AG04450 (cell line): ENCODE data around the gene POU6F2. TPM values are rescaled to one million over a fixed set of nuclear protein-coding genes. Genes with fewer than 3 reads are reported as not detected.
"Not testable (repeated sequence)": the region's sequence is repeated elsewhere in the genome, so short reads cannot be mapped to it uniquely, and the experiment has no call there.

Experiments
- CTCF ChIA-PET: fragments of 300-600, 350-600 bp; formaldehyde crosslinking; extraction: SDS; loops from one replicate; lab custom pipeline; 2022; ENCODE audit warnings: antibody characterized with exemption, inconsistent platforms; lab: Charles Lee
- POLR2A ChIA-PET: fragments of 350-600 bp; formaldehyde crosslinking; extraction: SDS; loops from one replicate; lab custom pipeline; 2021; ENCODE audit warnings: antibody characterized with exemption, inconsistent platforms; lab: Yijun Ruan, JAX
- DNase-seq: peaks from one replicate; pipeline ENCODE4 v3.0.0-alpha.2; 2011; ENCODE audit warnings: low read depth, low spot score
- H3K27ac ChIP-seq: one replicate; pipeline ENCODE4 v1.5.1; 2012; ENCODE audit warnings: low read depth, low read length, control low read depth
- H3K27me3 ChIP-seq: one replicate; pipeline ENCODE4 v1.6.0; 2012; ENCODE audit warnings: low read length; ENCODE audit not compliant: control insufficient read depth, insufficient read depth
- H3K4me3 ChIP-seq: 2 replicates; pipeline ENCODE4 v1.5.1; 2011; ENCODE audit warnings: mild to moderate bottlenecking, low read depth, low read length, control low read depth
- H3K9me3 ChIP-seq: 2 replicates; pipeline ENCODE4 v1.5.1; 2012; ENCODE audit warnings: low read length; ENCODE audit not compliant: control insufficient read depth, insufficient read depth
- polyA plus RNA-seq: library from polyadenylated mRNA; depleted of rRNA; stranded (reverse); fragments of >200 nt; gene quantifications from 2 replicates; pipeline ENCODE4 v1.2.3, GENCODE V29; 2011
- TF ChIP-seq, protein P1 (sequence below): IDR thresholded peaks from 2 replicates; pipeline ENCODE4 v1.5.1; 2011; ENCODE audit warnings: low read depth, low read length, control low read depth, inconsistent platforms

Gene POU6F2
- polyA plus RNA-seq, 1 experiment = not detected

GRCh38 chr7:39375874-39376190, 398.1 kb downstream of the POU6F2 start:
- Histone ChIP-seq H3K9me3 (no peaks in the 10 kb centered on the region), H3K27ac (no peak overlapping the region), H3K4me3 (no peak overlapping the region), H3K27me3 (no peaks in the 10 kb centered on the region)
- DNase-seq = no peak
- TF ChIP-seq, protein P1, sequence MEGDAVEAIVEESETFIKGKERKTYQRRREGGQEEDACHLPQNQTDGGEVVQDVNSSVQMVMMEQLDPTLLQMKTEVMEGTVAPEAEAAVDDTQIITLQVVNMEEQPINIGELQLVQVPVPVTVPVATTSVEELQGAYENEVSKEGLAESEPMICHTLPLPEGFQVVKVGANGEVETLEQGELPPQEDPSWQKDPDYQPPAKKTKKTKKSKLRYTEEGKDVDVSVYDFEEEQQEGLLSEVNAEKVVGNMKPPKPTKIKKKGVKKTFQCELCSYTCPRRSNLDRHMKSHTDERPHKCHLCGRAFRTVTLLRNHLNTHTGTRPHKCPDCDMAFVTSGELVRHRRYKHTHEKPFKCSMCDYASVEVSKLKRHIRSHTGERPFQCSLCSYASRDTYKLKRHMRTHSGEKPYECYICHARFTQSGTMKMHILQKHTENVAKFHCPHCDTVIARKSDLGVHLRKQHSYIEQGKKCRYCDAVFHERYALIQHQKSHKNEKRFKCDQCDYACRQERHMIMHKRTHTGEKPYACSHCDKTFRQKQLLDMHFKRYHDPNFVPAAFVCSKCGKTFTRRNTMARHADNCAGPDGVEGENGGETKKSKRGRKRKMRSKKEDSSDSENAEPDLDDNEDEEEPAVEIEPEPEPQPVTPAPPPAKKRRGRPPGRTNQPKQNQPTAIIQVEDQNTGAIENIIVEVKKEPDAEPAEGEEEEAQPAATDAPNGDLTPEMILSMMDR = no peak
- CTCF ChIA-PET = no interaction called here
- POLR2A ChIA-PET = no interaction called here

DNA sequence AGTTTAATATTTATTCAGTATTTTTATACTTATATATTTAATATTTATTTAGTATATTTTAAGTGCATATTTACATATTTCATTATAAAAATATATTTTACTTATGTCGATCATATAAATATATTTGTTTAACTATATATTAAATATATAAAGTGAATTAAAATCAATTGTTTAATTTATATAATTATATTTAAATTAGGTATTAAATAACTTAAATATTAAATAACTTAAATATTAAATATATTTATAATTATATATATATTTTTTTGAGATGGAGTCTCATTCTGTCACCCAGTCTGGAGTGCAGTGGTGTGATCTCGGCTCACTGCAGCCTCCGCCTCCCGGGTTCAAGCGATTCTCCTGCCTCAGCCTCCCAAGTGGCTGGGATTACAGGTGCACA, 399.2 kb downstream of the POU6F2 start:
- CTCF ChIA-PET, POLR2A ChIA-PET, H3K27me3 ChIP-seq, DNase-seq, H3K9me3 ChIP-seq, H3K27ac ChIP-seq, H3K4me3 ChIP-seq: not testable (repeated sequence)

- no peak for DNase-seq
- POLR2A ChIA-PET = no interaction called here
- Histone ChIP-seq H3K9me3 (no peaks in the 10 kb centered on the region), H3K27ac (no peak overlapping the region), H3K4me3 (no peak overlapping the region), H3K27me3 (no peaks in the 10 kb centered on the region)
- CTCF ChIA-PET = no interaction called here
- TF ChIP-seq, protein P1 = no peak
These were observed 401.7 kb downstream of the POU6F2 start for GRCh38 chr7:39379416-39379815.

GRCh38 chr7:39383136-39383535, 405.4 kb downstream of the POU6F2 start:
- Histone ChIP-seq H3K27ac (no peak overlapping the region), H3K27me3 (no peaks in the 10 kb centered on the region), H3K9me3 (no peaks in the 10 kb centered on the region), H3K4me3 (no peak overlapping the region)
- DNase-seq = no peak
- TF ChIP-seq, protein P1 = no peak
- ChIA-PET POLR2A (no interaction called here), CTCF (no interaction called here)

GRCh38 chr7:39384386-39384785, 406.7 kb downstream of the POU6F2 start:
- POLR2A ChIA-PET = no interaction called here

More at GRCh38 chr7:39384386-39384785, 406.7 kb downstream of the POU6F2 start:
- TF ChIP-seq, protein P1 = no peak
- CTCF ChIA-PET = no interaction called here
- no peak for DNase-seq
- Histone ChIP-seq H3K9me3 (no peaks in the 10 kb centered on the region), H3K27ac (no peak overlapping the region), H3K27me3 (no peaks in the 10 kb centered on the region), H3K4me3 (no peak overlapping the region)
